Vagina (tissue), 2 donors: ENCODE results near the gene SLC12A3. TPM values are rescaled to one million over a fixed set of nuclear protein-coding genes. Genes with fewer than 3 reads are reported as not detected.

ENCODE experiments used
- DNase-seq, 2 donors: peaks; one replicate each; pipeline ENCODE4 v3.0.0-alpha.2; 2017; ENCODE audit errors: extremely low spot score in 2 of 2
- H3K27ac ChIP-seq: fragments of 200-600 bp; sonication (generic); one replicate; pipeline ENCODE4 v1.5.1; 2019
- H3K27me3 ChIP-seq: fragments of 200-600 bp; sonication (generic); one replicate; pipeline ENCODE4 v1.5.1; 2019
- H3K36me3 ChIP-seq, 2 donors: fragments of 200-600 bp; sonication (generic); one replicate each; pipeline ENCODE4 v1.5.1; 2017 to 2019
- H3K4me1 ChIP-seq: fragments of 200-600 bp; sonication (generic); one replicate; pipeline ENCODE4 v1.5.1; 2019
- H3K4me3 ChIP-seq, 2 donors: fragments of 200-600 bp; sonication (generic); 1 replicate in 1 of 2; 2 replicates in 1 of 2; pipeline ENCODE4 v1.5.1; 2016 to 2019
- H3K9me3 ChIP-seq: fragments of 200-600 bp; sonication (generic); one replicate; pipeline ENCODE4 v1.5.1; 2019
- POLR2A ChIP-seq, 2 donors: fragments of 450-650 bp; IDR thresholded peaks; one replicate each; pipeline ENCODE4 v1.6.1; 2017; ENCODE audit warnings: antibody characterized with exemption in 2 of 2, mild to moderate bottlenecking in 2 of 2, moderate library complexity in 2 of 2
- POLR2AphosphoS5 ChIP-seq, 2 donors: sonication (generic); formaldehyde crosslinking; IDR thresholded peaks; one replicate each; pipeline ENCODE4 v1.9.0; 2017; ENCODE audit warnings: antibody characterized with exemption in 2 of 2, mild to moderate bottlenecking in 2 of 2, low read depth in 1 of 2; ENCODE audit not compliant: insufficient read depth in 1 of 2
- intact Hi-C: fragments of 100-400 bp; cut with DNase I; formaldehyde crosslinking; loops from one replicate; pipeline ENCODE4 v1.15.1; 2023
- total RNA-seq: library from RNA; depleted of rRNA; stranded (reverse); fragments of >200 nt; gene quantifications from one replicate; pipeline ENCODE4 v1.2.3, GENCODE V29; 2016
- TF ChIP-seq, protein P1 (sequence below), 3 experiments: fragments of 450-650 bp in 2 of 3; fragments of 200-600 bp in 1 of 3; sonication (generic) in 1 of 3; IDR thresholded peaks; one replicate each; pipeline ENCODE4 v1.5.1; 2017 to 2019; ENCODE audit warnings: antibody characterized with exemption in 3 of 3, mild to moderate bottlenecking in 2 of 3, moderate library complexity in 2 of 3

SLC12A3 gene
- total RNA-seq, 1 donor from 2014 or later = not detected

DNA sequence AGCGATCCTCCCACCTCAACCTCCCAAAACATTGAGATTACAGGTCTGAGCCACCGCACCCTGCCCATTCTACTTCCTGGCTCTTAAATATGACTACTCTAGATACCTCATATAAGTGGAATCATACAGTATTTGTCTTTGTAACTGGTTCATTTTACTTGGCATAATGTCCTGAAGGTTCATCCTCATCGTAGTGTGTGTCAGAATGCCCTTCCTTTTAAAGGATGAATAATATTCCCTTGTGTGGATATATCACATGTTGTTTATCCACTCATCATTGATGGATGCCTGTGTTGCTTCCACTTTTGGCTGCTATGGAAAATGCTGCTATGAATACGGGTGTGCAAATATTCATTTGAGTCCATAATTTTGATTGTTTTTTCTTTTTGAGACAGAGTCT lies 91.1 kb downstream of the SLC12A3 start:
- Histone ChIP-seq H3K27ac (no peak overlapping the region), H3K9me3 (no peaks in the 10 kb centered on the region), H3K36me3 (no peaks in the 10 kb centered on the region), H3K27me3 (no peaks in the 10 kb centered on the region), H3K4me3 (no peak overlapping the region), H3K4me1 (no peaks in the 10 kb centered on the region)
- DNase-seq = no peak
- intact Hi-C loops = no loop called here
- TF ChIP-seq POLR2A (IDR thresholded peaks at IDR 0.05) (no peak), POLR2AphosphoS5 (IDR thresholded peaks at IDR 0.05; ENCODE audit: insufficient read depth in 1 of 2, low read depth in 1 of 2) (no peak)
- TF ChIP-seq, protein P1, sequence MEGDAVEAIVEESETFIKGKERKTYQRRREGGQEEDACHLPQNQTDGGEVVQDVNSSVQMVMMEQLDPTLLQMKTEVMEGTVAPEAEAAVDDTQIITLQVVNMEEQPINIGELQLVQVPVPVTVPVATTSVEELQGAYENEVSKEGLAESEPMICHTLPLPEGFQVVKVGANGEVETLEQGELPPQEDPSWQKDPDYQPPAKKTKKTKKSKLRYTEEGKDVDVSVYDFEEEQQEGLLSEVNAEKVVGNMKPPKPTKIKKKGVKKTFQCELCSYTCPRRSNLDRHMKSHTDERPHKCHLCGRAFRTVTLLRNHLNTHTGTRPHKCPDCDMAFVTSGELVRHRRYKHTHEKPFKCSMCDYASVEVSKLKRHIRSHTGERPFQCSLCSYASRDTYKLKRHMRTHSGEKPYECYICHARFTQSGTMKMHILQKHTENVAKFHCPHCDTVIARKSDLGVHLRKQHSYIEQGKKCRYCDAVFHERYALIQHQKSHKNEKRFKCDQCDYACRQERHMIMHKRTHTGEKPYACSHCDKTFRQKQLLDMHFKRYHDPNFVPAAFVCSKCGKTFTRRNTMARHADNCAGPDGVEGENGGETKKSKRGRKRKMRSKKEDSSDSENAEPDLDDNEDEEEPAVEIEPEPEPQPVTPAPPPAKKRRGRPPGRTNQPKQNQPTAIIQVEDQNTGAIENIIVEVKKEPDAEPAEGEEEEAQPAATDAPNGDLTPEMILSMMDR (IDR thresholded peaks at IDR 0.05) = no peak

DNA sequence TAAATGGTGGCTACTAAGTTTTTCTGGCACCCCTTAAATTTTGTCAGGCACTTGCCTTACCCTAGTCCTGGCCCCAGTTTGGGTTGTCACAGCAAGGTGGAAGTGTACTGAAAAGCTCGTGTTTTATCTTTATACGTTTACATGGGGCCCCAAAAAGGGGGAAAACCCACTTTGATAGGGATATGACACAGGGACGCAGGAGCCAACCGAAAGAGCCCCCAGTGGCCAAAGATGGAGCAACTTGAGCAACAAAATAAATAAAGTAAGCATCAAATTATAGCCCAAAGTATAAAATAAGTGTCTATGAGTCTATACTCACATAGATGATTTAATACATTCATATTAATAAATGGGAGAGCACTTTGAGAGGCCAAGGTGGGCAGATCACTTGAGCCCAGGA lies 91.7 kb downstream of the SLC12A3 start:
- TF ChIP-seq, protein P1 (IDR thresholded peaks at IDR 0.05) = no peak
- no peak for TF ChIP-seq POLR2A (IDR thresholded peaks at IDR 0.05)
- no peak for TF ChIP-seq POLR2AphosphoS5 (IDR thresholded peaks at IDR 0.05; ENCODE audit: insufficient read depth in 1 of 2, low read depth in 1 of 2)
- intact Hi-C loops = no loop called here
- Histone ChIP-seq H3K4me3 (no peak overlapping the region), H3K27ac (no peak overlapping the region), H3K4me1 (no peaks in the 10 kb centered on the region), H3K36me3 (no peaks in the 10 kb centered on the region), H3K9me3 (no peaks in the 10 kb centered on the region), H3K27me3 (no peaks in the 10 kb centered on the region)
- DNase-seq = no peak

DNA sequence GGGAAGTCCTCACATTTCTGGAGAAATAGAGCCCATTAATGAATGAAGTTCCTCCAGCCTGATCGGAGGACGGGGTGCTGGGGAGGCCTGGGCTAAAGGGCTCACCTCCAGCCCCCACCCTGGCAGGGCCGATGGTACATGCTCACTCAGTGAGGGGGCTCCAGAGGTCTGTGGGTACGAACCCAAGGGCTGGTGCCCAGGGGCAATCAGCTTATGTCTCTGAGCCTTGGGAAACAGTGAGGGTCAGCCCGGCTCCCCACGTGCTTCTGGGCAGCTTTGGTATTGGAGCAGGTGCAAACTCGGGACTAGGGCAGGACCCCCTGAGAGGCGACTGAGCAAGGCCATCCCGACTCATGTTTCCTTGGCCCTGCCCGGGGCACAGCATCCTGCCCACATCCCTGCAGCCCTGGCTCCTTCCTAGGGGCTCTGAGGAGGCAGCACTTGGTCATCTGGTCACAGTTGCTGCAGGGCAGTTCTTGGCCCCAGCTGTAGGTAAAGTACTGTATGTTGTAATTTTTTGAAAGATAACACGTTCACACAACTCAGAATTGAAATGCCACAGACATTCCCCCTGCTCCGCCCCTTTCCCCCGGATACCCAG lies 95.8 kb downstream of the SLC12A3 start:
- no peak for DNase-seq
- intact Hi-C loops = no loop called here
- no peaks in the 10 kb centered on the region for H3K36me3 ChIP-seq
- no peaks in the 10 kb centered on the region for H3K27me3 ChIP-seq
- no peak overlapping the region for H3K27ac ChIP-seq
- TF ChIP-seq, protein P1 (IDR thresholded peaks at IDR 0.05) = no peak
- TF ChIP-seq POLR2A (IDR thresholded peaks at IDR 0.05) (no peak), POLR2AphosphoS5 (IDR thresholded peaks at IDR 0.05; ENCODE audit: insufficient read depth in 1 of 2, low read depth in 1 of 2) (no peak)
- H3K4me1 ChIP-seq = peaks cover 12% of the 10 kb centered on the region
- no peaks in the 10 kb centered on the region for H3K9me3 ChIP-seq
- no peak overlapping the region for H3K4me3 ChIP-seq

DNA sequence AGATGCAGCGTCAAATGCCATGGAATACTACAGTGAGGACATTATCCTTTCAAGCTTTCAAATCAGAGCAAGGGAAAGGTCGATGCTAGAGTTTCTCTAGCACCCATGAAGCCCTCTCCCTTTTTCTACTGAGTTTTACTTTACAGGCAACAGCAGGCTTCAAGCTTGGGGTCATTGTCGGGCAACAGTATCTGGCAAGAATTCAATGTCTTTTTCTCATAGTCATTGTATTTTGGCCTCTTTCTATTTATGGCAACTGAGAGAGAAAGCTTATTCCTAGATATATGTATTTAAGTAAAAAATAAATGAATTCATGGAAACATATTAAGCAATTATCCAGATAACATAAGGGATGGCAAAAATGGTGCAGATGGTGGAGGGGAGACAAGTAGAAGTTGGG lies 96.4 kb downstream of the SLC12A3 start:
- intact Hi-C loops = no loop called here
- no peak for TF ChIP-seq POLR2AphosphoS5 (IDR thresholded peaks at IDR 0.05; ENCODE audit: insufficient read depth in 1 of 2, low read depth in 1 of 2)
- TF ChIP-seq, protein P1 (IDR thresholded peaks at IDR 0.05) = no peak
- no peak for TF ChIP-seq POLR2A (IDR thresholded peaks at IDR 0.05)
- H3K4me1 ChIP-seq = peaks cover 12% of the 10 kb centered on the region
- no peaks in the 10 kb centered on the region for H3K9me3 ChIP-seq
- H3K4me3 ChIP-seq = no peak overlapping the region
- H3K36me3 ChIP-seq = no peaks in the 10 kb centered on the region
- DNase-seq = no peak
- no peak overlapping the region for H3K27ac ChIP-seq
- no peaks in the 10 kb centered on the region for H3K27me3 ChIP-seq

DNA sequence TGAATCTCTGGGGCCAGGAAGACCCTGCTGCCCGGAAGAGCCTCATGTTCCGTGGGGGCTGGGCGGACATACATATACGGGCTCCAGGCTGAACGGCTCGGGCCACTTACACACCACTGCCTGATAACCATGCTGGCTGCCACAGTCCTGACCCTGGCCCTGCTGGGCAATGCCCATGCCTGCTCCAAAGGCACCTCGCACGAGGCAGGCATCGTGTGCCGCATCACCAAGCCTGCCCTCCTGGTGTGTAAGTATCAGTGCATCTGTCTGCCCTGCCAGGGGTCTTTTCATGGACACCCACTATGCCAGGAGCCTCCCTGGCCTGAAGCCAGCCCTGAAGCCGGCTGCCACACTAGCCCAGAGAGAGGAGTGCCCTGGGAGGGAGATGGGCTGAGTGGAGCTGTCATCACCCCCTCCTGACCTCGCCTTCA lies 96.9 kb downstream of the SLC12A3 start, which contains the start of gene CETP:
Gene CETP (plus strand): TSS at position 100 of the 431 bp plus-strand sequence. CDS start 30 bp downstream, at position 130.
- intact Hi-C loops = no loop called here
- H3K27me3 ChIP-seq = no peaks in the 10 kb centered on the region

More for the DNA sequence above, 96.9 kb downstream of the SLC12A3 start, which contains the start of gene CETP:
- Histone ChIP-seq H3K4me3 (no peak within 1 kb of the TSS), H3K9me3 (no peaks in the 10 kb centered on the region), H3K4me1 (peaks cover 12% of the 10 kb centered on the region), H3K27ac (no peak within 1 kb of the TSS), H3K36me3 (no peaks in the 10 kb centered on the region)
- DNase-seq = no peak
- TF ChIP-seq, protein P1 (IDR thresholded peaks at IDR 0.05) = no peak
- TF ChIP-seq POLR2A (IDR thresholded peaks at IDR 0.05) (no peak), POLR2AphosphoS5 (IDR thresholded peaks at IDR 0.05; ENCODE audit: insufficient read depth in 1 of 2, low read depth in 1 of 2) (no peak)
